GF-D8 (cell line): ENCODE data around the gene ITGB6.
"Not testable (repeated sequence)": the region's sequence is repeated elsewhere in the genome, so short reads cannot be mapped to it uniquely, and the experiment has no call there.

Experiments used
- DNase-seq: peaks from one replicate; lab custom pipeline; 2025; lab: John Stamatoyannopoulos, UW

ITGB6 gene

GRCh38 chr2:160181146-160181836 is 18.8 kb downstream of the ITGB6 start:
- not testable (repeated sequence) for DNase-seq

- not testable (repeated sequence) for DNase-seq
These were observed 19.4 kb downstream of the ITGB6 start for GRCh38 chr2:160180690-160181089.

GRCh38 chr2:160180172-160180571 is 19.9 kb downstream of the ITGB6 start:
- DNase-seq, result no peak

GRCh38 chr2:160175169-160176134 is 24.6 kb downstream of the ITGB6 start:
- DNase-seq, result no peak

- no peak for DNase-seq
These were observed 25.8 kb downstream of the ITGB6 start for GRCh38 chr2:160174322-160174721.

- DNase-seq, result no peak
These were observed 30.1 kb downstream of the ITGB6 start for GRCh38 chr2:160169988-160170387.

GRCh38 chr2:160169471-160169870 is 30.6 kb downstream of the ITGB6 start:
- no peak for DNase-seq

GRCh38 chr2:160168878-160169277 is 31.2 kb downstream of the ITGB6 start:
- no peak for DNase-seq

- no peak for DNase-seq
These were observed 32.9 kb downstream of the ITGB6 start for GRCh38 chr2:160167089-160167740.

- no peak for DNase-seq
These were observed 34.1 kb downstream of the ITGB6 start for GRCh38 chr2:160165996-160166395.

GRCh38 chr2:160165081-160165480 is 35.0 kb downstream of the ITGB6 start:
- DNase-seq, result no peak

- DNase-seq, result no peak
These were observed 41.9 kb downstream of the ITGB6 start for GRCh38 chr2:160157861-160158829.

- no peak for DNase-seq
These were observed 43.4 kb downstream of the ITGB6 start for GRCh38 chr2:160156665-160157064.

GRCh38 chr2:160156100-160156499 is 44.0 kb downstream of the ITGB6 start:
- no peak for DNase-seq

- DNase-seq, result not testable (repeated sequence)
These were observed 51.7 kb downstream of the ITGB6 start for GRCh38 chr2:160148419-160148818.

GRCh38 chr2:160145471-160145870 is 54.6 kb downstream of the ITGB6 start:
- no peak for DNase-seq

GRCh38 chr2:160144280-160144990 is 55.6 kb downstream of the ITGB6 start:
- DNase-seq, result no peak

- no peak for DNase-seq
These were observed 57.6 kb downstream of the ITGB6 start for GRCh38 chr2:160142472-160142871.

GRCh38 chr2:160141912-160142311 is 58.2 kb downstream of the ITGB6 start:
- DNase-seq, result no peak

GRCh38 chr2:160141419-160141818 is 58.7 kb downstream of the ITGB6 start:
- DNase-seq, result no peak

- DNase-seq, result no peak
These were observed 59.6 kb downstream of the ITGB6 start for GRCh38 chr2:160140471-160140870.
